IMR-90 (cell line): Measurements from ENCODE around the gene KRT80. TPM values are rescaled to one million over a fixed set of nuclear protein-coding genes. Genes with fewer than 3 reads are reported as not detected.

Experiments
- ATAC-seq: fragments of 200-7000 bp; cut with Tn5 transposase; 2 replicates; pipeline ENCODE4 v1.9.1; 2020; ENCODE audit warnings: low read depth, mild to moderate bottlenecking, moderate library complexity
- BruUV-seq: library from RNA; stranded (reverse); fragments of 400-500 nt; replicated peaks from 2 replicates; lab custom pipeline; 2021; lab: Mats Ljungman, UMichigan
- CTCF ChIA-PET: fragments of 300-600 bp; formaldehyde crosslinking; extraction: SDS; loops from one replicate; lab custom pipeline; 2021; ENCODE audit warnings: antibody characterized with exemption; lab: Yijun Ruan, JAX
- POLR2A ChIA-PET: fragments of 300-600 bp; sonication (Branson Sonifier 250); formaldehyde crosslinking; loops from one replicate; lab custom pipeline; 2022; ENCODE audit warnings: antibody characterized with exemption; ENCODE audit not compliant: unreplicated experiment; lab: Charles Lee
- DNase-seq: peaks from one replicate; pipeline ENCODE4 v3.0.0; 2013
- H2AFZ ChIP-seq: replicated peaks from 2 replicates; pipeline ENCODE3; 2013; ENCODE audit warnings: low read length, mild to moderate bottlenecking; ENCODE audit not compliant: poor library complexity
- H2AK5ac ChIP-seq: 2 replicates; pipeline ENCODE4 v1.6.1; 2013; ENCODE audit warnings: low read depth, low read length, inconsistent platforms
- H2AK9ac ChIP-seq: replicated peaks from 2 replicates; pipeline ENCODE3; 2013; ENCODE audit warnings: mild to moderate bottlenecking, low read depth, low read length, moderate library complexity; ENCODE audit not compliant: poor library complexity
- H2BK120ac ChIP-seq: 2 replicates; pipeline ENCODE4 v1.6.1; 2013; ENCODE audit warnings: low read depth, low read length, inconsistent platforms
- H2BK15ac ChIP-seq: 3 replicates; pipeline ENCODE4 v1.6.1; 2013; ENCODE audit warnings: low read depth, low read length, inconsistent platforms
- H2BK20ac ChIP-seq: 2 replicates; pipeline ENCODE4 v1.6.1; 2013; ENCODE audit warnings: low read depth, mild to moderate bottlenecking, inconsistent platforms, low read length, moderate library complexity
- H2BK5ac ChIP-seq: 2 replicates; pipeline ENCODE4 v1.6.1; 2013; ENCODE audit warnings: mild to moderate bottlenecking, low read depth, low read length, inconsistent platforms; ENCODE audit not compliant: poor library complexity, severe bottlenecking
- H3K14ac ChIP-seq: replicated peaks from 2 replicates; pipeline ENCODE4 v1.6.1; 2013; ENCODE audit warnings: low read depth, low read length, inconsistent platforms
- H3K18ac ChIP-seq: 2 replicates; pipeline ENCODE4 v1.6.1; 2013; ENCODE audit warnings: low read depth, low read length, control low read depth
- H3K23ac ChIP-seq: 2 replicates; pipeline ENCODE4 v1.6.1; 2013; ENCODE audit warnings: low read depth, low read length, inconsistent platforms
- H3K27ac ChIP-seq: 2 replicates; pipeline ENCODE4 v1.5.1; 2013; ENCODE audit warnings: mild to moderate bottlenecking, control low read depth, low read length; ENCODE audit not compliant: insufficient read depth
- H3K27me3 ChIP-seq: 2 replicates; pipeline ENCODE4 v1.6.1; 2013; ENCODE audit warnings: low read length; ENCODE audit not compliant: control insufficient read depth, insufficient read depth
- H3K36me3 ChIP-seq: 2 replicates; pipeline ENCODE4 v1.6.1; 2013; ENCODE audit warnings: low read length, mixed read lengths; ENCODE audit not compliant: control insufficient read depth, insufficient read depth
- H3K4ac ChIP-seq: 2 replicates; pipeline ENCODE4 v1.6.1; 2013; ENCODE audit warnings: low read depth, low read length, inconsistent platforms
- H3K4me1 ChIP-seq: 2 replicates; pipeline ENCODE4 v1.6.1; 2013; ENCODE audit warnings: low read length, mixed read lengths; ENCODE audit not compliant: control insufficient read depth, insufficient read depth
- H3K4me2 ChIP-seq: 2 replicates; pipeline ENCODE4 v1.6.1; 2013; ENCODE audit warnings: low read depth, mild to moderate bottlenecking, control low read depth, low read length, moderate library complexity
- H3K4me3 ChIP-seq: 2 replicates; pipeline ENCODE4 v1.5.1; 2013; ENCODE audit warnings: low read depth, mild to moderate bottlenecking, control low read depth, low read length, moderate library complexity; ENCODE audit not compliant: insufficient read depth
- H3K56ac ChIP-seq: 2 replicates; pipeline ENCODE4 v1.6.1; 2013; ENCODE audit warnings: low read length, inconsistent platforms; ENCODE audit not compliant: insufficient read depth; ENCODE audit errors: extremely low read depth
- H3K79me1 ChIP-seq, 2 experiments: 2 replicates each; pipeline ENCODE4 v1.6.1; 2013; ENCODE audit warnings: low read length in 2 of 2, inconsistent platforms in 1 of 2, low read depth in 1 of 2
- H3K9ac ChIP-seq: 2 replicates; pipeline ENCODE4 v1.6.1; 2013; ENCODE audit warnings: low read depth, low read length, control low read depth
- H3K9me1 ChIP-seq: 2 replicates; pipeline ENCODE4 v1.6.1; 2013; ENCODE audit warnings: low read length, inconsistent platforms; ENCODE audit not compliant: insufficient read depth
- H3K9me3 ChIP-seq: 2 replicates; pipeline ENCODE4 v1.6.1; 2013; ENCODE audit warnings: low read length; ENCODE audit not compliant: control insufficient read depth, insufficient read depth
- H4K20me1 ChIP-seq: 2 replicates; pipeline ENCODE4 v1.6.1; 2013; ENCODE audit warnings: low read length, inconsistent platforms; ENCODE audit not compliant: insufficient read depth
- H4K5ac ChIP-seq: 2 replicates; pipeline ENCODE4 v1.6.1; 2013; ENCODE audit warnings: mild to moderate bottlenecking, low read depth, low read length, control low read depth
- H4K8ac ChIP-seq, 2 experiments: 2 replicates each; pipeline ENCODE4 v1.6.1; 2013; ENCODE audit warnings: low read depth in 2 of 2, low read length in 2 of 2, control low read depth in 1 of 2, inconsistent platforms in 1 of 2
- H4K91ac ChIP-seq: 2 replicates; pipeline ENCODE4 v1.6.1; 2013; ENCODE audit warnings: low read depth, low read length, inconsistent platforms; ENCODE audit not compliant: insufficient read depth
- BHLHE40 ChIP-seq: fragments of 150-350 bp; IDR thresholded peaks from 2 replicates; pipeline ENCODE4 v1.6.1; 2016; ENCODE audit warnings: mild to moderate bottlenecking, low read depth, low read length
- CEBPB ChIP-seq: IDR thresholded peaks from 2 replicates; pipeline ENCODE4 v1.6.1; 2012; ENCODE audit warnings: low read depth, low read length, improper control_type of control experiment
- CHD1 ChIP-seq: IDR thresholded peaks from 2 replicates; pipeline ENCODE4 v1.6.1; 2012; ENCODE audit warnings: low read depth, low read length, improper control_type of control experiment
- CTCF ChIP-seq: conservative IDR thresholded peaks from 2 replicates; pipeline ENCODE4 v1.5.1; 2012; ENCODE audit warnings: mild to moderate bottlenecking, low read depth, low read length, improper control_type of control experiment
- FOS ChIP-seq: fragments of 150-350 bp; IDR thresholded peaks from 2 replicates; pipeline ENCODE4 v1.6.1; 2016; ENCODE audit warnings: low read depth, low read length
- MAFK ChIP-seq: IDR thresholded peaks from 2 replicates; pipeline ENCODE4 v1.6.1; 2012; ENCODE audit warnings: low read depth, low read length, improper control_type of control experiment
- MAZ ChIP-seq: IDR thresholded peaks from 2 replicates; pipeline ENCODE4 v1.6.1; 2012; ENCODE audit warnings: low read depth, mild to moderate bottlenecking, low read length, improper control_type of control experiment, moderate library complexity, borderline replicate concordance
- MXI1 ChIP-seq: IDR thresholded peaks from 2 replicates; pipeline ENCODE4 v1.6.1; 2012; ENCODE audit warnings: low read depth, mild to moderate bottlenecking, low read length, moderate library complexity, borderline replicate concordance
- NFE2L2 ChIP-seq: fragments of 150-350 bp; IDR thresholded peaks from 2 replicates; pipeline ENCODE4 v1.6.1; 2016; ENCODE audit warnings: low read depth, mild to moderate bottlenecking, low read length
- POLR2A ChIP-seq: IDR thresholded peaks from 2 replicates; pipeline ENCODE4 v1.6.1; 2012; ENCODE audit warnings: mild to moderate bottlenecking, low read depth, low read length
- RAD21 ChIP-seq: IDR thresholded peaks from 2 replicates; pipeline ENCODE4 v1.6.1; 2012; ENCODE audit warnings: low read length, improper control_type of control experiment
- RCOR1 ChIP-seq: IDR thresholded peaks from 2 replicates; pipeline ENCODE4 v1.6.1; 2012; ENCODE audit warnings: mild to moderate bottlenecking, low read length, improper control_type of control experiment; ENCODE audit not compliant: insufficient replicate concordance
- RFX5 ChIP-seq: IDR thresholded peaks from 2 replicates; pipeline ENCODE4 v1.8.0; 2012; ENCODE audit warnings: low read depth, mild to moderate bottlenecking, low read length, moderate library complexity
- SMC3 ChIP-seq: fragments of 150-350 bp; IDR thresholded peaks from 2 replicates; pipeline ENCODE4 v1.6.1; 2016; ENCODE audit warnings: low read depth, mild to moderate bottlenecking, antibody characterized with exemption, low read length, moderate library complexity
- WGBS, 2 experiments: methylation state at CpG; one replicate each; pipeline versions ENCODE4 v1.1.5 to v1.1.7; 2013; ENCODE audit warnings: missing lambda C conversion rate in 2 of 2; ENCODE audit not compliant: insufficient read length in 1 of 2; ENCODE audit errors: extremely low coverage in 2 of 2; 5-methylcytosine and 5-hydroxymethylcytosine counted together
- dilution Hi-C: fragments of 300-500 bp; cut with HindIII; formaldehyde crosslinking; loops from one replicate; pipeline ENCODE4 v1.14.3; 2018; ENCODE audit warnings: low sequenced_read_pairs; ENCODE audit not compliant: unreplicated experiment
- in situ Hi-C: fragments of 300-500 bp; cut with MboI; formaldehyde crosslinking; loops from 3 replicates; pipeline ENCODE4 v1.14.3; 2019; ENCODE audit warnings: low sequenced_read_pairs, inconsistent platforms, mixed read lengths
- intact Hi-C: fragments of 100-400 bp; cut with micrococcal nuclease; formaldehyde crosslinking; loops from 2 replicates; pipeline ENCODE4 v1.10.0; 2022
- polyA plus RNA-seq, 3 experiments: library from polyadenylated mRNA; depleted of rRNA; stranded (reverse); fragments of >200 nt; gene quantifications; 2 replicates each; pipeline ENCODE4 v1.2.3, GENCODE V29; 2012; ENCODE audit warnings: low replicate concordance in 1 of 3
- total RNA-seq: library from RNA; depleted of rRNA; stranded (reverse); fragments of >200 nt; gene quantifications from 2 replicates; pipeline ENCODE4 v1.2.3, GENCODE V29; 2012
- TF ChIP-seq, protein P1 (sequence below): fragments of 150-350 bp; IDR thresholded peaks from 2 replicates; pipeline ENCODE4 v1.6.1; 2017; ENCODE audit warnings: mild to moderate bottlenecking, antibody characterized with exemption, low read length, low read depth
- TF ChIP-seq, protein P2 (sequence below): fragments of 150-350 bp; IDR thresholded peaks from 2 replicates; pipeline ENCODE4 v1.6.1; 2016; ENCODE audit warnings: low read depth, mild to moderate bottlenecking, low read length, moderate library complexity, borderline replicate concordance

KRT80 gene
- total and polyA plus RNA-seq, 2 of the 4 experiments (the other 2 are of a cell fraction) = 0.54 to 3.4 TPM

DNA sequence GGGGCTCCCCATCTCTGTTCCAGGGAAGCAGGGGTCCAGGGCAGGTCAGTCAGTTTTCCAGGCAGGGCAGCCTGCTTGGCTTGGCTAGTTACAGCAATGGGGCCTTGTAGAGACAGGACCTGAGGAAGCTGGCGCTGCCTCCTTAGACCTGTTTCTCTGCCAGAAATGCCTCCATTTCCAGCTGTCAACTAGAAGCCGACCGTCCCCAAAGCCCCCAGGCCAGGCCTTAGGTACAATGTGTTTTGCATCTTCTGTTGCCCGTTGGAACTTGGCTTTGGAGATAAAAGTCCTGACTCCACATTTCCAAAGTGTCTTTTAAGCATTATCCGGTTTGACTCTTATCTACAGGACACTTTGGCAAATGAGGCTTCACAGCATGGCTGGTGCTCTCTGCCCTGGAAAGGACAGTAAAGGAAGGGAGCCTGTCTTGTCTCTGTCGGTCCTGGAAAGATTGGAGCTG lies 42.6 kb downstream of the KRT80 start:
- DNase-seq (no peak), ATAC-seq (no peak)
- 100% methylated on average over 1 of the region's 6 CpGs; no CpG with 5 or more reads in 1 of the 2 experiments for WGBS, 2 experiments
- Histone ChIP-seq H3K4me3 (no peak overlapping the region), H2AFZ (peak overlapping the region; percentile 63), H3K9ac (no peak overlapping the region), H3K36me3 (no peaks in the 10 kb centered on the region), H2AK9ac (peak overlapping the region; percentile 99), H3K4ac (peak overlapping the region; percentile 100), H3K4me2 (no peak overlapping the region), H3K23ac (no peak overlapping the region; the same call in 1 of the 2 replicates), H2BK15ac (peak overlapping the region; percentile 99; the same call in 2 of the 3 replicates), H3K4me1 (peaks cover 38% of the 10 kb centered on the region), H3K79me1 (peaks cover 8 to 26% of the 10 kb centered on the region in 2 experiments; a peak in 3 of 4 replicates), H2BK5ac (peak overlapping the region; percentile 100), H3K9me3 (no peaks in the 10 kb centered on the region), H4K20me1 (no peaks in the 10 kb centered on the region), H3K14ac (peak overlapping the region; percentile 99; the same call in 1 of the 2 replicates), H3K18ac (no peak overlapping the region), H2BK20ac (peak overlapping the region; percentile 99), H4K91ac (peak overlapping the region; percentile 100), H4K5ac (peak overlapping the region; percentile 1; the same call in 1 of the 2 replicates), H3K9me1 (peaks cover 36% of the 10 kb centered on the region), H2AK5ac (peak overlapping the region; percentile 100), H4K8ac (peak overlapping the region; percentile 75 to 99), H3K56ac (peak overlapping the region; percentile 33; the same call in 1 of the 2 replicates), H3K27ac (peak overlapping the region; percentile 11; the same call in 1 of the 2 replicates), H2BK120ac (peak overlapping the region; percentile 100), H3K27me3 (no peaks in the 10 kb centered on the region)
- dilution Hi-C loops (no loop called here), in situ Hi-C loops (loop anchor here (5.0 kb wide), 1 partner anchor 728 kb away; no protein-coding TSS in a partner anchor), intact Hi-C loops (loop anchor here (2.0 to 5.0 kb wide), 2 partner anchors 732 to 833 kb away; no protein-coding TSS in a partner anchor)
- POLR2A ChIA-PET = no interaction called here
- no TSS peak for BruUV-seq
- CTCF ChIA-PET = no interaction called here
- TF ChIP-seq RAD21 = no peak
- TF ChIP-seq, protein P1, sequence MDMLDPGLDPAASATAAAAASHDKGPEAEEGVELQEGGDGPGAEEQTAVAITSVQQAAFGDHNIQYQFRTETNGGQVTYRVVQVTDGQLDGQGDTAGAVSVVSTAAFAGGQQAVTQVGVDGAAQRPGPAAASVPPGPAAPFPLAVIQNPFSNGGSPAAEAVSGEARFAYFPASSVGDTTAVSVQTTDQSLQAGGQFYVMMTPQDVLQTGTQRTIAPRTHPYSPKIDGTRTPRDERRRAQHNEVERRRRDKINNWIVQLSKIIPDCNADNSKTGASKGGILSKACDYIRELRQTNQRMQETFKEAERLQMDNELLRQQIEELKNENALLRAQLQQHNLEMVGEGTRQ = no peak
- no peak for TF ChIP-seq SMC3
- TF ChIP-seq NFE2L2 = no peak
- TF ChIP-seq CHD1 = no peak
- TF ChIP-seq MAFK = no peak
- TF ChIP-seq BHLHE40 = no peak
- no peak for TF ChIP-seq RFX5
- TF ChIP-seq CEBPB = no peak
- TF ChIP-seq, protein P2, sequence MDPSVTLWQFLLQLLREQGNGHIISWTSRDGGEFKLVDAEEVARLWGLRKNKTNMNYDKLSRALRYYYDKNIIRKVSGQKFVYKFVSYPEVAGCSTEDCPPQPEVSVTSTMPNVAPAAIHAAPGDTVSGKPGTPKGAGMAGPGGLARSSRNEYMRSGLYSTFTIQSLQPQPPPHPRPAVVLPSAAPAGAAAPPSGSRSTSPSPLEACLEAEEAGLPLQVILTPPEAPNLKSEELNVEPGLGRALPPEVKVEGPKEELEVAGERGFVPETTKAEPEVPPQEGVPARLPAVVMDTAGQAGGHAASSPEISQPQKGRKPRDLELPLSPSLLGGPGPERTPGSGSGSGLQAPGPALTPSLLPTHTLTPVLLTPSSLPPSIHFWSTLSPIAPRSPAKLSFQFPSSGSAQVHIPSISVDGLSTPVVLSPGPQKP = no peak
- no peak for TF ChIP-seq RCOR1
- no peak for TF ChIP-seq FOS
- no peak for TF ChIP-seq POLR2A
- TF ChIP-seq MAZ = no peak
- TF ChIP-seq MXI1 = no peak
- no peak for TF ChIP-seq CTCF
